Activated gamma-delta T cell treated with Interleukin-2 at 50 U/mL for 16 hours (primary cell): ENCODE data around the gene WNT9B.

Experiments used
- DNase-seq: peaks from one replicate; pipeline ENCODE4 v3.0.0-alpha.2; 2020

WNT9B gene

DNA sequence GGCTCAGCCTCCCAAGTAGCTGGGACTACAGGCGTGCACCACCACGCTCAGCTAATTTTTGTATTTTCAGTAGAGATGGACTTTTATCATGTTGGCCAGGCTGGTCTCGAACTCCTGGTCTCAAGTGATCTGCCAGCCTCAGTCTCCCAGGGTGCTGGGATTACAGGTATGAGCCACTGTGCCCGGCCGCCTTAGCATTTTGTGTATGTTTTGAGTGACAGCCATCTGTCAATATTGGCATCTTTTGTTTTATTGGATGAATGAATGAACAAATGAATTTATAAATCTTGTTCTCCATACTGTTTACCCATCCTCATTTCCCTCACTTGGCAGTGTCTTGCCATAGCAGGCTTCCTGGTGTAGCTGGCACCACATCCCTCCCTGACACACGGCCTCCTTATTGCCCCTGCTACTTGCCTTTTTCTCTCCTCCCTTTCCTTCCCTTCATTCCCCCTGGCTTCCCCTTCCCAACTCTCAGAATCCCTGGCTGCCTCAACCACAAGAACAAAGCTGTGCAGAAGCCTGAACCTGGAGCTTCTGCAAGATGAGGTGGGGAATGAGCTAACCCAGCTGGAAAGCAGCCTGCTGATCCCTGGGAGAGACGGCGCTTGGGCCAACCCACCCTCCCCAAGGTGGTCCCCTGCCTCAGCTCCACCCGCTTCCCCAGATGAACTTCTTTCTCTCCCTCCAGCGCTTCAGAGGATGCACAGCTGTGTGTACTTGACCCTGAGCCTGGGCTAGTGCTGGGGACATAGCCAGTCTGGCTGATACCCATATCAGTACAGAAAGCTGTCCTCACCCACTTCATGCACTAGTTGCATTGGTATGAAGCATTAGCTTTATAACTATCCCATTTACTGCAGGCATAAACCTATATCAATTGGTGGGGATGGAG, 34.3 kb downstream of the WNT9B start:
- DNase-seq: no peak

DNA sequence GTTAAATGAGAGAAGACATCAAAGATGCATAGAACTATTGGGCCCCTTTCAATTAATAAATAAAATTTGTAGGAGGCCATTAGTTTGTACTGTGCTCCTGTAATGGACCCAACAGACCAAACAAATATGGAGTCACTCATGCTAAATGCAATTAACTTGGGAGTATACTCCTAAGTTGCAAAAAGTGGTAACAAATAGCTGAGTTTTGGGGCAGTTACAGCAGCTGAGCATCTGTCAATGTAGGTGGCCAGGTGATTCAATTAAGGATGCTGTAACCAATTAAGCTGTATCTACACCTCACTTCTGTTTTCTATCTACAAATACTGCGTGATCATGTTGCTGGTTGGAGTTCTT, 34.9 kb downstream of the WNT9B start:
- no peak for DNase-seq

DNA sequence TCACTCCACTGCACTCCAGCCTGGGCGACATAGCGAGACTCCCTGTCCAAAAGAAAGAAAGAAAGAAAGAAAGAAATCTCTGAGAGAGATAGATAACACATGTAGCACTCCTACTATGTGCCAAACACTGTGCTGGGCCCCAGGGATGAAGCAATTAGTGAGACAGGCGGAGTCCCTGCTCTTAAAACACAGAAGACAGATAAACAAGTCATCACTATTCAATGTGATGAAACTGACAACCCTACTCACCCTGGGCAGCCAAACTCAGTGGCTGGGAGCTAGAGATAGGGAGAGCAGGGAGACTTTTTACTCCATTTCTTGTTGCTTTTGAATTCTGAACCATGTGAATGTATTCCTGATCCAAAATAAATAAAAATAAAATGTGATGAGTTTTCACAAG, 36.3 kb downstream of the WNT9B start:
- no peak for DNase-seq

DNA sequence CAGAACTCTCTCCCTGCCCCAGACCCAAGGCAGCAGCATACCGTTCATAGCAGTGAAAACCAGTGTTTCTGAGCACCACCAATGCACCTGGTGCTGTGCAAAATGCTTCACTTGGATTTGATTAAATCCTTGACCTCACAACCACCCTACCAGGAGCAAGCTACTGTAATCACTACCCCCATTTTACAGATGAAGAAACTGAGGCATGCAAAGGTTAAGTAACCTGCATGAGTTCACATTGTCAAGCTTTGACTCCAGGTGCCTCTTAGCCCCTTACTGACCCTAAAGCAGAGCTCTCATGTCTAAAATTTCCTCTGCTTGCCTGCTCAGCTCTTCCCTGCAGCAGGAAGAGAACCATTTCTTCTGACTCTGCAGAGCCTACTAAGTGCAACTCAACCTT, 37.3 kb downstream of the WNT9B start:
- DNase-seq: no peak

DNA sequence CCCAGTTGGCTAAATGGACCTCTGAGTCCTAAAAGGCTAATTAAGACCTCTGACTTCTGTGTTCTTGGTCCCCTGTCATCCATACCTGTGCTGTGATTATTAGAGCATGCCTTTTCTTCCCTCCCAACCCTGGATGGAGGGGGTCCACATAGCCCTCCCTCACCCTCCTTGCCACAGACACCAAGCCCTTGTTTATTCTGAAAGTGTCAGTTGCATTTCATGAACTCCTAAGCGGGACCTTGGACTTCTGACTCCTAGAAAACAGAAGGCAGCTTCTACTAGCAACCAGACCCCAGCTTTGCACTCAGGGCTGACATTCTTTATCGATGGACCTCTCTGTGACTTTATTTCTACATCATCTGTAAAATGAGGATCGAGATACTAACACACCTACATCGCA, 38.1 kb downstream of the WNT9B start:
- DNase-seq: no peak

DNA sequence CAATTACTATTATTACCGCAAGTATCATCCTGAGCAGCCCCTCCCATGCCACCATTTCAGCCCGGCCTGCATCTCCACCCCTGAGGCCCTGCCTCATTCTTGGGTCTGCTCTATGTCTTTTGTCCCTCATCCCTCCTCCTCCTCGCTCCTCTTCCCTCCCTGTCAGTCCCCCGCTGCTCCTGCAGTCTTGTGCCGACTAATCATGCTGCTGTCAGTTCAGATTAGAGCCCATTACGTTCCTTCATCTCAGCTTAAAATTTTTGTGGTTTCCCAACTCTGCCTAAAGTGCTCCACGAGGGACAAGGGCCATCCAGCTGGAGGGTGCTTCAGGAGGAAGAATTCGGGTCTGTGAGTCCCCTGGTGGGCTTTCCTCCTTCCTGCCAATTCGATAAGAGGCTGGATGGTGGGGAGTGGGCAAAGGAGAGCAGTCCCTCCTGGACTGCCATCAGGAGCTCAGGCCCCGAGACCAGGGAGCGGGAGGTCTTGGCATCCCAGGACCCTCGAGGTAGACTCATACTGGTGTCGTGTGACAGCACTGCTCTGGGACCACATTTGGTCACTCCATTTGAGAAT, 38.7 kb downstream of the WNT9B start:
- DNase-seq: no peak

DNA sequence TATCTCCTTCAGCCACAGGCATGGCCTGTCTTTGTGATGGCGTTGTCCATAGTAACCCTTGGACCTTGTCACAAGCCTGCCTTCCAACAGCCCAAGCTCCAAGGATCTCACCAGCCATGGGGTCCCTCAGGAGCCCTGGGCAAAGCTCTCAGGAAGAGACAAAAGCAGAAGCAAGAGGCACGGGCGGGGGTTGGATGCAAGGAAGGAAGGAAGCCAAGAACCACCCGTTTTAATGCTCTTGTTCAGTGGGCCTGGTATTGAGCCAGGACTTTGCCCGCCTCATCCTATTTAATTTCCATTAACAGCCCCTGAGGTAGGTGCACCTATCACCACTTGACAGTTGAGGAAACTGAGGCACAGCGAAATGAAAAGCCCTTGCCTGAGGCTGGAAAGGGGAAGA, 39.3 kb downstream of the WNT9B start:
- no peak for DNase-seq

DNA sequence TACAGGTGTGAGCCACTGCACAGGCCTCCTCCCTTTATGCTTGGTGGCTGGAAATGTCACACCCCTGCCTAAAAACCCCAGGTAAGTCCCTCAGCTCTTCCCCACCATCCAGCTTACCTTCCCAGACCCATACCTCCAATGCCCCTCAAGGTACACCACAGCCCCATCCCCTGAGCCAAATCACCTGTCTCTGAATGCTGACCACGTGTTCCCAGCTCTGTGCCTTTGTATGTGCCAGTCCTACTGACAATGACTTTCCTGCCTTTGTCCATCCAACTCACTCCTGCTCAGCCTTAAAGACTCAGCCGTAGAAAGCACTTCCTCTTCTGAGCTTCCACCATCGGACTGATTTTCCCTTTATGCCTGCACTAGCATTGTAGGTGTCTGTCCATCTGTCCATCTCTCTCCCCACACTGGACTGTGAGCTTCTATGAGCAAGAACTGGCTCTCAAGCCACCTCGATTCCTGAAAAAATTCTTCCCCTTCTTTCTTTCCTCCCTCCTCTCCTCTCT, 40.9 kb downstream of the WNT9B start:
- no peak for DNase-seq

DNA sequence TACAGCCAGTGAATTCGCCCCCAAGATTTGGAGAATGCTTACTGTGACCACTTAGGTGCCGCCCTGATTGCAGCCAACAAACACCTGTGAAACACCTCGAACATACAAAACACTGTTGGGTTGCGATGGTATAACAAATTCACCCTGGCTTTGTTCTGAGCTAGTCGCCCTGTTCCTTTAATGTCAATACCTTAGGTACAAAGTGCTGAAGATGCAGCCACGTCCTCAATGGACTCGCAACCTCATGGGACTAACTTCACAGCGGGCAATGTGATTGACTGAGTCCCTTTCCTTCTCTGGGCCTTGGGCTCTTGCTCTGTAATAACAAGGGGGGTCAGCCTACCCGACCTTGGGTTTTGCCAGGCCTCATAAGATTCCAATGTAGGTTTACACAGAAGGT, 42.6 kb downstream of the WNT9B start:
- DNase-seq: no peak

DNA sequence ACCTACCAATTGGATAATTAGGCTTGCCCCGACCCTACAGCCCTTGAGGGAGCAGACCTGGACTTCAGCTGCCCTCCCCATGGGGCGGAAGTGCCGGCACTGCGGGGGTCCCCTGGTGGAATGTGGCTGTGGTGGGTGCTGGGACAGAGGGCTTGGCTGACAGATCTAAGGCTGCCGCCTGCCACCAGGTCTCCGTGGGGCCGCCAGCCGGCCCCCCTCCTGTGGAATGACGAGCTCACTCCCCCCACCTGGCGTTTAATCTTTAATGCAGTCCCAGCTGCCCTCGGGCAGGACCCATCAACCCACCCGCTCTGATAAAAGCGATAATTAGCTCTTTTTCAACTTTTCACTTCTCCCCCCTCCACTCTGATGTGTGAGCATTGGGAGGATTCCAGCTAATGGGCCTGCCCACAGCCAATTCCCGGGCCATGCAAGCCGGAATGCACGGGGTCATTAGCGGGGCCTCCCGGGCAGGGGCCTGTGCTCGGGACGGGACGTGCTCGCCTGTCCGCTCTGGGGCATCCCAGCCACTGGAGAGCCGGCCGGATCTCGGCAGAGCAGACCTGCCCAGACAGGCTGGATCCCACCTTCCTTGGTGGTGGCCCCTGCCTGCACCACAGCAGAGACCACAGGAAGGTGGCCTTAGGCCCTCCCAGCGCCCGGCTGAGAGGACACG, 43.2 kb downstream of the WNT9B start:
- no peak for DNase-seq

DNA sequence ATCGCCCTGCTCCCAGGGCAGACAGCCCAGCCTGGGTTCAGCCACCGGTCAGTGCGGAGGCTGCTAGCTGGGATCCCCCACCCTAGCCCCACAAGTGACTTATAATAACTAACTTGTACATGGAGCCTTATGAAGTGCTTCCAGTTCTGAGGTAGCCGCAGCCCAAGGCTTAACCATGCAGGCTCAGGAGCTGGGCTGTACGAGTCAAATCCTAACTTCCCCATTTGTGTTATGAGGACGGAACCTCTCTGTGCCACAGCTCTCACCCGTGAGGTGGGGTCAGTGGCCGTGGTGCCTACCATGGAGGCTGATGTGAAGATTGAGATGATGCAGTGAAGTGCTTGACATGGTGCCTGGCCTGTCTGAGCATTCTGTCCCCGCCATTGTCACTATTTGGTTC, 43.8 kb downstream of the WNT9B start:
- DNase-seq: no peak

DNA sequence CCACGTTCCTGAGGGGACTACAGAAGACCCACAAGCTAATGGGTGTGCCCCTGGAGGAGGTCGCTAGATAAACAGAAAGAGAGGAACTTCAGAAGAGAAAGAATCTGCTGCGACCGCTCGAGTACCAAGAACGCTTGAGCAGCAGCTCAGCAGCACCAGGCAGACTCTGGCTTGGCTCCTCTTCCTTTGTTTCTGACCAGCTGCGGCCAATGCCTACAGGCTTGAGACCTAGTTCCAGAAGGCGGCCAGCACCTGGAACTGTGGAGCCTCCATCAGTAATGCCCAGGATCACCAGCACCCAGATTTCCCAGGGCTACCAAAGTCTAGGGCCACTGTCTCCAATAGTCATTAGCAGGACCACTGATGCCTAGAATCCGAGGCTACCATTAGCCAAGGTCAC, 45.6 kb downstream of the WNT9B start:
- DNase-seq: no peak

DNA sequence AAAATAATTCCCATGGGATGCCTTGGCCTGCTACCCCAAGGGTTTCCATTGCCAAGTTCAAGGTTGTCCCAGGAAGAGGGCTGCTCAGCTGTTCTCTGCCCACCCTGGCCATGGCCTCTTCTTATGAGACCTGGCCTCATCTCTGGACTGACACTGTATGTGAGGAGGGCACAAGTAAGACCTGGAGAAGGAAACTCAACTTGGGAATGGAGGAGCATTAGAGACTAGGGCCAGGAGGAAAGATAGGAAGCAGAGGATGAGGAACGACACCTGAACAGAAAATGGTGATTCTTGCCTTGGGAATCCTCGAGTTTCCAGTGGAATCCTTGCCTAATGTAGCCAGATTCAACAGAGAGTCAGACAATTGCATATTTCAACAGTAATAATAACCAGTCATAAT, 47.0 kb downstream of the WNT9B start:
- no peak for DNase-seq

DNA sequence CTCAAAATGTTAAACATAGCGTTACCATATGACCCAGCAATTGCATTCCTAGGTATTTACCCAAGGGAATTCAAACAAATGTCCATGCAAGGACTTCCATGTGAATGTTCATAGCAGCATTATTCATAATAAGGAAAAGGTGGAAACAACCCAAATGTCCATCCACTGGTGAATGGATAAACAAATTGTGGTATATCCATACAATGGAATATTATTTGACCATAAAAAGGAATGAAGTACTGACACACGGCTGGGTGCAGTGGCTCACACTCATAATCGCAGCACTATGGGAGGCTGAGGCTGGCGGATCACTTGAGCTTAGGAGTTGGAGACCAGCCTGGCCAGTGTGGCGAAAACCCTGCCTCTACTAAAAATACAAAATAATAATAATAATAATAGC, 47.5 kb downstream of the WNT9B start:
- no peak for DNase-seq

DNA sequence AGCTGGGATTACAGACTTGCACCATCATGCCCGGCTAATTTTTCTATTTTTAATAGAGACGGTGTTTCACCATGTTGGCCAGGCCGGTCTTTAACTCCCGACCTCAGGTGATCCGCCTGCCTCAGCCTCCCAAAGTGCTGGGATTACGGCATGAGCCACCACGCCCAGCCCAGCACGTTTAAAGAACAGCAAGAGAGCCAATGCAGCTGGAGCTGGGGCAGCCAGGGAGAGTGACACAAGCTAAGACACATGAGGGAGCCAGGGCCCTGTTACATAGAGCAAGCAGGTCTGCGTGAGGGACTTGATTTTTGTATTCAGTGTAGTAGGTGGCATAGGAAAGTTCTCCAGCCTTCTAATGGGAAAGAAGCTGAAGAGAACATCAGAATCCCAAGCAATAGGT, 49.9 kb downstream of the WNT9B start:
- DNase-seq: no peak

DNA sequence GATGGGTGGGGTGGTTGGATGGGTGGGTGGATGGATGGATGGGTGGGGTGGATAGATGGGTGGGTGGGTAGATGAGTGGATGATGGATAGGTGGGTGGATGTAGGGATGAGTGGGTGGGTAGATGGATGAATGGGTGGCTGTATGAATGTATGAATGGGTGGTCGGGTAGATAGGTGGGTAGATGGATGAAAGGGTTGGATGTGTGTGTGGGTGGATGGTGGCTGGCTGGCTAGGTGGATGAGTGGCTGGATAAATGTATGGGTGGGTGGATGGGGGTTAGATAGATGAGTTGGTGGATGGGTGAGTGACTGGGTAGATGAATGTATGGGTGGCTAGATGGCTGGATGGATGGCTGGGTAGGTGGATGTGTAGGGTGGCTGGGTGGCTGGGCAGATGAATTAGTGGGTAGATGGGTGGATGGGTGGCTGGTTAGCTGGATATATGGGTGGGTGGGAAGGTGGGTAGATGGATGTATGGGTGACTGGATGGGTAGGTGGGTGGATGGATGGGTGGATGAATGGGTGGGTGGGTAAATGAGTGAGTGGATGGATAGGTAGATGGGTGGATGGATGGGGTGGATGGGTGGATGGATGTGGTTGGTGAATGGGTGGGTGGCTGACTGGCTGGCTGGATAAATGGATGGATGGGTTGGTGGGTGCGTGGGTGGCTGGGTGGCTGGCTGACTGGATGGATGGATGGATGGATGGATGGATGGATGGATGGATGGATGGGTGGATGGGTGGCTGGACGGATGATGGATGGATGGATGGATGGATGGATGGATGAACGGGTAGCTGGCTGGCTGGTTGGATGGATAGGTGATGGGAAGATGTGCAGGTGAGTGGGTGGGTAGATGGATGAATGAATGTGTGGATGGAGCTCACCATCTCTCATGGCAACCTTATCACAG, 52.6 kb downstream of the WNT9B start:
- no peak for DNase-seq

DNA sequence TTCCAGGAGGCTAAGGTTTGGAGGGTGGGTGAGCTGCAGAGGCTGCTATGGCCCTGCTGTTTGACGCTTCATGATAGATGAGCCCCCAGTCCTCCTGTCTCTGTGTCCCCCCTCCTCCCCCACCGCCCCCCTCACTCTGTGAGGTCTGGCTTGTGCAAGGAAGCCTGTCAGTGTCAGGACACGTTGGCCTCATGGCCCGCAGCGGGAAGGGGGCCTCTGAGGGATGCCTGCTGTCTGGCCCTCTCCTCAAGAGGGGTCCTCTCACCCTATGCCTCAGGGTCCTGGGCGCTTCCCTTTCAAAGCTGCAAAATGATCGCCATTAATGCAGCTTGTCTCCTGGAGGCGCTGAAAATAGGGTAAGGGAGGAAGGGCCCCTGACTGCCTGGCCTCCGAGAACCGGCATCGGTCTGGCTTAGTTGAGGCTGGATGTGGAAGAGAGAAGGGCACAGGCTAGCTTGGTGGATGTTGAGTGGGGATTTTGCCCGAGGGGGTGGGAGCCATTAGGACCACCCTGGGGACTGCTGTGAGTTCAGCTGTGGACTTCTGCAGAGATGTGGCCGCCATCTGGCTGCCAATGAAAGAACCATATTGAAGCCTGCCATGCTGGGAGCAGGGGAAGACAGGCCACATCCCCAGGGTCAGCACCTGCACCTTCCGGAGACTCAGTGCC, 56.8 kb downstream of the WNT9B start:
- no peak for DNase-seq

DNA sequence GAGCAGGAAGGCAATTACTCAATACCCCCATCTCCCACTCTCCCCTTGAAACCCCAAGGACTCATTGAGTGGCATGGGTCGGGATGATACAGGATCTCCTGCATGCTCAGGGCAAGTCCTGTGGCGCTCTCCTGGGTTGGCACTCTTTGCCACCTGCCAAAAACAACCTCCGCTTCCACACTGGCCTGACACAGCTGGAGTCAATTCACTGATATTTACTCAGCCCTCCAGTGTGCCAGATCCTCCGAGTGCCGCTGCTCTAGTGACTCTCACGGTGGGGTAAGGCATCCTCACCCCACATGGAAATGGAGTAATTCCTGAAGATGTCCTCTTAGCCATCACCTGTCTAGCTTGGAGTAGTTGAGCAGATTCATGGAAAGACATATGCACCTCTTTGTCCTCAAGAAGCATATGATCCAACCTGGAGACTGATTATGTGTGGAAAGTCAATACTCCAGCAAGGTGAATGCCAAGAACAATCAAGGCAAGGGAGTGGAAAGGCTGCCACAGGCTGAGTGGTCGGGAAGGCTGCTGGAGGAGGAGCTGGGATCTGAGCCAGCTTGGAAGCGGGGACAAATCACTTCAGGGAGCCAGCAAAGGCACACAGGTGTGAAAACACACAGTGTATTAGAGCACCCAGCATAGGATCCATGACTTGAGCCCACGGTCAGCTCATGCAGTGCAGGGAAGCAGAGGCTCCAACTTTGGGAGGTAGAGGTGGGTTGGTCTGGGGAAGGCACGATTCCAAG, 59.0 kb downstream of the WNT9B start:
- no peak for DNase-seq

DNA sequence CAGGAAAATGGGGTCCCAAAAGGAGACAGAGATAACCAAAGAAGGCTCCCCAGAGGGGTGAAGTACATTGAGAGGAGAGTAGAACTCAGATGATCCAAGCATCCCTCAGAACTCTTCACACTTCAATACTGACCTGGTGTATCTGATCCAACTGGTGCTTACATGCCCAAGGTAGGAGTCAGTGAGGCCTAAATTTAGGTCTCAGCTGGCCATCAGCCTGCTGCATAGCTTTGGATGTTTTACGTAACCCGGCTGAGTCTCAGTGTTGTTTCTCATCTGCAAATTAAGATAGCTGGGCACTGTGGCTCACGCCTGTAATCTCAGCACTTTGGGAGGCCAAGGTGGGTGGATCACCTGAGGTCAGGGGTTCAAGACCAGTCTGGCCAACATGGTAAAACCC, 59.9 kb downstream of the WNT9B start:
- DNase-seq: no peak

DNA sequence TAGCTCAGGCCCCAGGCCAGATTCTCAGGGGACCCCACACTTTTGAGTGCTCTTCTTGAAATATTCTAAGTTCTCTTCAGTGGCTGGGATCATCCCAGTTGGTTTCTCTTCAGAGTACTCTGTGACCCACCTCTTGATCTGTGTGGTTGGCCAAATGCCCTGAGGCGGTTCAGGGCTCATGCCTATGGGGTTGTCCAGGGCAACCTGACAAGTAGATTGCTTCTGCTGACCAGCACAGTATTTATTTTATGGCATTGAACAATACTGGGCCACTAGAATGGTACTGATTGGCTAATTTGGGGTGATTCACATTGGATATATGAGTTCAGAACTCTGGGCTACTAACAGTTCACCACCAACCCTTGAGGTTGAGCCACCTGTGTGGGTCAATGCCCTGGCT, 64.2 kb downstream of the WNT9B start:
- DNase-seq: no peak

DNA sequence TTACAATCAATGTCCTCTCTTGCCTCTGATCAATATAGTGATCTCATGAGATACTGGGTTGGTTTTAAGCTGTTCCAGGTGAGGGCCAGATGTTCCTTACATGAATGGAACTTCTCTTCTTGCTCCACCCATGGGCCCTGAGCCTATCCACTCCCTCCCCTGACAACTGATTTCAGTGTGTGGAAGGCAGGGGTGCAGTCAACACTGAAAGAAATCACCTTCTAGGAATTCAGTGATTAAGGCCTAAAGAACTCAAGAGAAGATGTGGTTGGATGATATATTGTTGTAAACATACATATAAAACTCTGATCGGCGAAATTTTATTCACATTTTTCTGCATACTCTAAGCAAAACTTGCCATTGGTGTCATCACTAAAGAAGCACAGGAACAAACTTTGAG, 64.8 kb downstream of the WNT9B start:
- no peak for DNase-seq

DNA sequence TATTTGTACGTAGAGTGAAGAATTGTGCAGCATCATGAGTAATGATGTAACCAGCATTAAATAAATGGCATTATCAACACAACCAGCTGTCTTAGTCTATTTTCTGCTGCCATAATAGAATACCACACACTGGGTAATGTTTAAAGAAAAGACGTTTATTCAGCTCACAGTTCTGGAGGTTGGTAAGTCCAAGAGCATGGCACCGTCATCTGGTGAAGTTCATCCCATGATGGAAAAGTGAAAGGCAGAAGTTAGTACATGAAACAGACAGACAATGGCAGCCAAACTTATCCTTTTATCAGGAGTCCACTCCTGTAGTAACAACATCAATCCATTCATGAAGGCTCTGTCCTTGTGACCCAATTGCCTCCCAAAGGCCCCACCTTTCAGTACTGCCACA, 65.2 kb downstream of the WNT9B start:
- no peak for DNase-seq
